PC-9 (cell line): ENCODE measurements around the gene ANKRD11. TPM values are rescaled to one million over a fixed set of nuclear protein-coding genes. Genes with fewer than 3 reads are reported as not detected.

Experiments used
- BruUV-seq: library from RNA; stranded (reverse); fragments of 400-500 nt; replicated peaks from 2 replicates; lab custom pipeline; 2021; lab: Mats Ljungman, UMichigan
- CTCF ChIA-PET: fragments of 300-600 bp; sonication (Branson Sonifier 250); formaldehyde crosslinking; loops from one replicate; lab custom pipeline; 2022; ENCODE audit warnings: antibody characterized with exemption; lab: Charles Lee
- POLR2A ChIA-PET: fragments of 300-600 bp; sonication (Branson Sonifier 250); formaldehyde crosslinking; loops from one replicate; lab custom pipeline; 2022; ENCODE audit warnings: antibody characterized with exemption; ENCODE audit not compliant: unreplicated experiment; lab: Charles Lee
- DNase-seq, 2 experiments: peaks; one replicate each; pipeline versions ENCODE4 v3.0.0 to v3.0.0-alpha.2; 2015 to 2022; ENCODE audit warnings: mixed read lengths in 1 of 2
- H2AFZ ChIP-seq: fragments of 200-600 bp; sonication (generic); 2 replicates; pipeline ENCODE4 v1.8.1; 2017; ENCODE audit warnings: antibody characterized with exemption
- H3F3A ChIP-seq: fragments of 200-600 bp; sonication (generic); 2 replicates; pipeline ENCODE4 v1.8.1; 2017; ENCODE audit warnings: antibody characterized with exemption, mild to moderate bottlenecking, low read depth; ENCODE audit not compliant: insufficient read depth
- H3K27ac ChIP-seq: fragments of 200-600 bp; sonication (generic); 2 replicates; pipeline ENCODE4 v1.6.1; 2016; ENCODE audit warnings: mixed run types
- H3K27me3 ChIP-seq: fragments of 200-600 bp; sonication (generic); 2 replicates; pipeline ENCODE4 v1.6.1; 2016; ENCODE audit warnings: low read depth, mixed run types; ENCODE audit not compliant: insufficient read depth
- H3K36me3 ChIP-seq: fragments of 200-600 bp; sonication (generic); 2 replicates; pipeline ENCODE4 v1.6.1; 2016; ENCODE audit warnings: low read depth, mixed run types
- H3K4me1 ChIP-seq: fragments of 200-600 bp; sonication (generic); replicated peaks from 2 replicates; pipeline ENCODE4 v1.6.1; 2016; ENCODE audit warnings: mixed run types; ENCODE audit not compliant: insufficient read depth
- H3K4me2 ChIP-seq: fragments of 200-600 bp; sonication (generic); 2 replicates; pipeline ENCODE4 v1.6.1; 2017; ENCODE audit warnings: mixed run types
- H3K4me3 ChIP-seq: fragments of 200-600 bp; sonication (generic); 2 replicates; pipeline ENCODE4 v1.6.1; 2016; ENCODE audit warnings: mixed run types
- H3K79me2 ChIP-seq: fragments of 200-600 bp; sonication (generic); 2 replicates; pipeline ENCODE4 v1.6.1; 2017; ENCODE audit warnings: low read depth, mixed run types
- H3K9me2 ChIP-seq: fragments of 200-600 bp; sonication (generic); 2 replicates; pipeline ENCODE4 v1.8.1; 2017; ENCODE audit warnings: mild to moderate bottlenecking; ENCODE audit not compliant: insufficient read depth
- H3K9me3 ChIP-seq: fragments of 200-600 bp; sonication (generic); 2 replicates; pipeline ENCODE4 v1.8.1; 2016; ENCODE audit warnings: low read depth; ENCODE audit not compliant: insufficient read depth
- H4K20me1 ChIP-seq: fragments of 200-600 bp; sonication (generic); 2 replicates; pipeline ENCODE4 v1.8.1; 2017; ENCODE audit not compliant: insufficient read depth
- EZH2 ChIP-seq: fragments of 200-600 bp; sonication (generic); IDR thresholded peaks from 2 replicates; pipeline ENCODE4 v1.8.0; 2017; ENCODE audit warnings: antibody characterized with exemption, low read depth
- intact Hi-C: fragments of 100-400 bp; cut with micrococcal nuclease; formaldehyde crosslinking; loops from one replicate; pipeline ENCODE4 v1.10.0; 2022; ENCODE audit not compliant: unreplicated experiment
- total RNA-seq: library from RNA; stranded (reverse); gene quantifications from 2 replicates; pipeline ENCODE4 v1.2.3, GENCODE V29; 2021
- TF ChIP-seq, protein P1 (sequence below): fragments of 200-600 bp; sonication (generic); conservative IDR thresholded peaks from 2 replicates; pipeline ENCODE4 v1.6.1; 2017; ENCODE audit warnings: mixed run types, antibody characterized with exemption, mild to moderate bottlenecking, moderate library complexity

ANKRD11 gene
- total RNA-seq, 1 experiment from 2014 or later: 220 TPM

DNA sequence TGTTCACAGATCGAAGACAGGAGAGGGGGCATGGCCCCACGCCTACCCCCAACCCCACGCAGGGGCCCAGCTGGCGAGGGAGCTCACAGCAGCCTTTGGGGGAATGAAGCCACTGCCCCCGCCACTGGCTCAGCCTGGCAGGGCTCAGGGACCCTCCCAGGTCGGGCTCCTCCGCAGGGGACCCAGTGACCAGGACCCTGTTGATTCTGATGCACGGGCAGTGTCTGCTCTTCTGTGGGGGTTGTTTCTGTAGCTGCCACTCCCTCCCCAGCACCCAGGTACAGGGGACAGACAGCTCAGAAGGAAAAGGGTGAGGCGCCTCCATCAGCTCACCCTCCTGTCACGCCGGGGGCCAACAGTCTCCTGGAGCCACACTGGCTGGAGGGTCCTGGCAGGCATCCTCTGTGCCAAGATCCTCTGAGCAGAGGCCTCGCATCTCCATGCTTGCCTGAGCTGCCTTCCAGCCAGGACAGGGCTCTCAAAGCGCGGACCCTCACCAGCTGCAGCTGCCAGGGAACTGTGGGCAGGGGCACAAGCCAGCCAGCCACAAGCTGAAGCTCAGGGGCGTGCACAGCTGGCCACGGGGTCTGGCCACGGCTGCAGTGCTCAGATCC is 223.7 kb downstream of the ANKRD11 start:
- peaks cover 46% of the 10 kb centered on the region for H4K20me1 ChIP-seq
- H3K36me3 ChIP-seq: peaks cover 10% of the 10 kb centered on the region; the same call in 1 of the 2 replicates
- no peak for DNase-seq
- H3F3A ChIP-seq: peaks cover 34% of the 10 kb centered on the region; the same call in 1 of the 2 replicates
- ChIA-PET POLR2A (no interaction called here), CTCF (interaction anchor here (0.6 kb wide), 1 partner anchor 74 kb away, joined by 3 read pairs; no protein-coding TSS in a partner anchor)
- H3K79me2 ChIP-seq: no peaks in the 10 kb centered on the region
- TF ChIP-seq, protein P1, sequence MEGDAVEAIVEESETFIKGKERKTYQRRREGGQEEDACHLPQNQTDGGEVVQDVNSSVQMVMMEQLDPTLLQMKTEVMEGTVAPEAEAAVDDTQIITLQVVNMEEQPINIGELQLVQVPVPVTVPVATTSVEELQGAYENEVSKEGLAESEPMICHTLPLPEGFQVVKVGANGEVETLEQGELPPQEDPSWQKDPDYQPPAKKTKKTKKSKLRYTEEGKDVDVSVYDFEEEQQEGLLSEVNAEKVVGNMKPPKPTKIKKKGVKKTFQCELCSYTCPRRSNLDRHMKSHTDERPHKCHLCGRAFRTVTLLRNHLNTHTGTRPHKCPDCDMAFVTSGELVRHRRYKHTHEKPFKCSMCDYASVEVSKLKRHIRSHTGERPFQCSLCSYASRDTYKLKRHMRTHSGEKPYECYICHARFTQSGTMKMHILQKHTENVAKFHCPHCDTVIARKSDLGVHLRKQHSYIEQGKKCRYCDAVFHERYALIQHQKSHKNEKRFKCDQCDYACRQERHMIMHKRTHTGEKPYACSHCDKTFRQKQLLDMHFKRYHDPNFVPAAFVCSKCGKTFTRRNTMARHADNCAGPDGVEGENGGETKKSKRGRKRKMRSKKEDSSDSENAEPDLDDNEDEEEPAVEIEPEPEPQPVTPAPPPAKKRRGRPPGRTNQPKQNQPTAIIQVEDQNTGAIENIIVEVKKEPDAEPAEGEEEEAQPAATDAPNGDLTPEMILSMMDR: no peak
- TF ChIP-seq EZH2: no peak
- no peak overlapping the region for H3K27ac ChIP-seq
- no peaks in the 10 kb centered on the region for H3K9me3 ChIP-seq
- intact Hi-C loops: no loop called here
- no peaks in the 10 kb centered on the region for H3K9me2 ChIP-seq
- no TSS peak for BruUV-seq
- no peak overlapping the region for H3K4me3 ChIP-seq
- no peaks in the 10 kb centered on the region for H3K4me1 ChIP-seq
- no peak overlapping the region for H2AFZ ChIP-seq
- no peak overlapping the region for H3K4me2 ChIP-seq
- H3K27me3 ChIP-seq: no peaks in the 10 kb centered on the region

DNA sequence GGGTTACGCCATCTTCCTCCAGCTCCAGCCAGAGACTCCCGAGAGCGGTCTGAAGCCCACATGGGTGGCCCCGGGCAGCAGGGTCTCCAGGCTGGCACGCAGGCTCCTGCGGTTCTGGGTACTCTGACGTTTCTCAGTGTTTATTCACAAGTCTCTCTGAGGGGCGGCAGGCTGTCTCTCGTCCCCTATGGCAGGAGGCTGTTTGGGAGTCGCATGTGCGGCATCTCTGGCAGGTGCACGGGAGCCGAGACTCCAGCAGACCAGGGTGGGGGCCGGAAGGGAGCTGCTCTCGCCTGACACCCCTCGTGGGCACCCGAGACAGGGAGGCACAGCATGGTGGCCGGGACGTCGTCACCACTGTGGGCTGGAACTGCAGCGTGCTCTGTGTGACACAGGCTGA is 224.7 kb downstream of the ANKRD11 start:
- Histone ChIP-seq H3K27me3 (no peaks in the 10 kb centered on the region), H4K20me1 (peaks cover 37% of the 10 kb centered on the region), H3K9me3 (no peaks in the 10 kb centered on the region), H3F3A (peaks cover 30% of the 10 kb centered on the region; the same call in 1 of the 2 replicates), H3K4me2 (no peak overlapping the region), H3K4me1 (no peaks in the 10 kb centered on the region), H3K4me3 (no peak overlapping the region), H3K36me3 (0 out of 2 replicates have a peak, but pooled peaks cover 4% of the 10 kb centered on the region), H3K79me2 (no peaks in the 10 kb centered on the region), H3K9me2 (no peaks in the 10 kb centered on the region), H3K27ac (no peak overlapping the region), H2AFZ (no peak overlapping the region)
- ChIA-PET CTCF (no interaction called here), POLR2A (no interaction called here)
- TF ChIP-seq, protein P1: no peak
- TF ChIP-seq EZH2: no peak
- DNase-seq: no peak
- no TSS peak for BruUV-seq
- intact Hi-C loops: no loop called here

DNA sequence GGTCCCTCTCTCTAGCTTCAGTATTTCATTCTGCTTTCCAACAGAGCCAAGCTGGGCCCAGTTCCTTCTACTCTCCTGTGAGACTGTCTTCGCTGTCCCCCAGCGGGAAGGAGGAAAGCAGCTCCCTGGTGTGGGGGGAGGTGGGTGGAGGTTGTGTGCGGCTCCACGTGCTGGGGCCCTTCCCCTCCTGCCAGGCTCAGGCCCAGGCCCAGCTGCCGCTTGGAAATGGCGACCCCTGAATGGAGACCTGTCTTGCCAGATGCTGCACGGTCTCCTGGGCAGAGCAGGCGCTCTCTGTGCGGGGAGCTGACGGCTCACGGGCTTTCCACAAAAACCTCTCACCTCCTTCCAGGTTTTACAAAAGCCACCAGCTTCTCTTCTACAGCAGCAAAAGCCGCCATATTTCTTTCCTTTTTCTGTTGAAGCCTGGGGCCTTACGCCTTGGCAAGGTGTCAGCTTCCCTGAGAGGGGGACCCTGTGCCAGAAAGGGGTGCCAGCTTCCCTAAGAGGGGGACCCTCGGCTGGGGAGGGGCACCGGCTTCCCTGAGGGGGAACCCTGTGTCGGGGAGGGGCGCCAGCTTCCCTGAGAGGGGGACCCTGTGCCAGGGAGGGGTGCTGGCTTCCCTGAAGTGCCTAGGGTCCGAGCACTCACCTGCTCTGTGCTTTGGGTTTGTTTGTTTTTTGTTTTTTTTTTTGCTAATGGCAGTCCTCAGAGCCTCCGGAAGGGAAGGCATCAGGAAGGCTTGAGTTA is 225.4 kb downstream of the ANKRD11 start:
- Histone ChIP-seq H3K9me2 (no peaks in the 10 kb centered on the region), H4K20me1 (peaks cover 30% of the 10 kb centered on the region), H3K27ac (no peak overlapping the region), H3K4me1 (no peaks in the 10 kb centered on the region), H3K36me3 (0 out of 2 replicates have a peak, but pooled peaks cover 4% of the 10 kb centered on the region), H3K79me2 (no peaks in the 10 kb centered on the region), H2AFZ (no peak overlapping the region), H3K9me3 (no peaks in the 10 kb centered on the region), H3K4me3 (no peak overlapping the region), H3K4me2 (no peak overlapping the region), H3F3A (peaks cover 25% of the 10 kb centered on the region; the same call in 1 of the 2 replicates), H3K27me3 (no peaks in the 10 kb centered on the region)
- intact Hi-C loops: no loop called here
- BruUV-seq: no TSS peak
- CTCF ChIA-PET: interaction anchor here (0.7 kb wide), 1 partner anchor 17 kb away, joined by 4 read pairs; no protein-coding TSS in a partner anchor
- DNase-seq: no peak
- TF ChIP-seq EZH2: no peak
- TF ChIP-seq, protein P1: no peak
- POLR2A ChIA-PET: no interaction called here
